Activated CD8-positive, alpha-beta memory T cell treated with anti-CD3 and anti-CD28 coated beads, Interleukin-2, amount 50 U/mL, for 48 hours (primary cell): Measurements from ENCODE around the gene UCP3.

Experiments
- DNase-seq: peaks from one replicate; pipeline ENCODE4 v3.0.0-alpha.2; 2020

UCP3 gene

DNA sequence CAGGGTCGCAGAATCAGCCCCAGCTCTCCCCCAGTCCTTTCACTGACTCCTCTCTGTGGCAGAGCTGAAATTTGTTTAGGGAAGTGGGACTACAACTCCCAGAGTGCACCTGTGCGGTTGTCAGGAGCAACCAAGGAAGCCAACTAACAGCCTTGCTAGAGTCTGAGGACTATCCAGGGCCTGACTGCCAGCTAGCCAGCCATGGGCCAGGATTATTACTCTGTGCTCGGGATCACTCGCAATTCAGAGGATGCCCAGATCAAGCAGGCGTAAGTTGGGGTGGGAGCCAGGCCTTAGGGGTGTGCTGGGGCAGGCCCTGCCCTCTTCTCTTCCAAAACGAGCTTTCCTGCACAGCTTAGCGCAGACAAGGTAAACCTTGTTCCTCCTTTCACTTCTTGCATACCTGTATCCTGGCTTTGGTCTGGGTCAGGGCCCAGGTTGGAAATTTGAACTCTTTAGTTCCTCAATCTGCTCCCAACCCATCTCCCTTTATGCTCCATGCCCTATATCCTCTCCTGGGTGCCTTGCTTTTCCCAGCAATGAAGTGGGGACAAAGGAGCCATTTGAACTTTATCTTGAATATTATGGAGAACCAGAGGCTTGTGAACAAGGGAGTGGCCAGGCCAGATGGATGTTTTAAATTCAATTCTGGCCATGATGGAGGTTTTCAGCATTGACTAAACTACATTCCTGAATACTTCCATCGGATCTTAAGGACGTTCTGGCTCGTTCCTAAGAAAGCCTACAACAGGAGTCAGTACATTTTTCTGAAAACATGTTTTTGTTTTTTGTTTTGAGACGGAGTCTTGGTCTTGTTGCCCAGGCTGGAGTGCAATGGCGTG, 57.8 kb downstream of the UCP3 start, which contains the start of gene DNAJB13:
TSS of gene DNAJB13 (plus strand) at position 158 of the 842 bp plus-strand sequence. CDS start at position 202, 44 bp downstream.
- no peak for DNase-seq
